GM12878 (cell line): ENCODE results near the gene CARD9. TPM values are rescaled to one million over a fixed set of nuclear protein-coding genes. Genes with fewer than 3 reads are reported as not detected.

Experiments
- ATAC-seq: fragments of 200-7000 bp; cut with Tn5 transposase; 3 replicates; pipeline ENCODE4 v1.9.1; 2020; ENCODE audit warnings: mild to moderate bottlenecking, moderate library complexity
- BruUV-seq: library from RNA; stranded (reverse); fragments of 400-500 nt; replicated peaks from 2 replicates; lab custom pipeline; 2021; lab: Mats Ljungman, UMichigan
- CTCF ChIA-PET: fragments of 300-600 bp; sonication (Branson Sonifier 250); formaldehyde crosslinking; extraction: SDS; loops from one replicate; lab custom pipeline; 2021; ENCODE audit warnings: inconsistent platforms; lab: Yijun Ruan, JAX
- POLR2A ChIA-PET: fragments of 350-600 bp; formaldehyde crosslinking; extraction: SDS; loops from one replicate; lab custom pipeline; 2021; ENCODE audit warnings: inconsistent platforms; lab: Charles Lee
- RAD21 ChIA-PET: fragments of 300-600 bp; sonication (Branson Sonifier 250); formaldehyde crosslinking; loops from one replicate; lab custom pipeline; 2023; ENCODE audit warnings: antibody characterized with exemption; ENCODE audit not compliant: unreplicated experiment; lab: Charles Lee
- SMC1A ChIA-PET: fragments of 300-600 bp; sonication (Branson Sonifier 250); formaldehyde crosslinking; loops from one replicate; lab custom pipeline; 2023; ENCODE audit not compliant: unreplicated experiment, uncharacterized antibody; lab: Charles Lee
- DNase-seq: peaks from one replicate; pipeline ENCODE4 v3.0.0-alpha.2; 2011; ENCODE audit warnings: low read depth, low spot score
- FAIRE-seq: peaks from 3 replicates; lab custom pipeline; 2011; peaks lifted over from hg19 to GRCh38; lab: Jason Lieb, UNC
- H2AFZ ChIP-seq: 2 replicates; pipeline ENCODE4 v1.6.0; 2011; ENCODE audit warnings: low read depth, low read length, control low read depth; ENCODE audit not compliant: control insufficient read depth
- H3K27ac ChIP-seq: 2 replicates; pipeline ENCODE4 v1.5.1; 2011; ENCODE audit warnings: control low read depth; ENCODE audit not compliant: control insufficient read depth, insufficient read depth
- H3K27me3 ChIP-seq, 2 experiments: replicated peaks in 1 of 2; 2 replicates each; pipeline versions ENCODE4 v1.6.0 to v1.6.1; 2011; ENCODE audit warnings: low read length in 1 of 2; ENCODE audit not compliant: control insufficient read depth in 2 of 2, insufficient read depth in 2 of 2
- H3K36me3 ChIP-seq, 2 experiments: 2 replicates each; pipeline ENCODE4 v1.5.1; 2011; ENCODE audit warnings: low read length in 1 of 2; ENCODE audit not compliant: control insufficient read depth in 2 of 2, insufficient read depth in 2 of 2
- H3K4me1 ChIP-seq: 2 replicates; pipeline ENCODE4 v1.6.1; 2011; ENCODE audit warnings: mild to moderate bottlenecking, low read length, moderate library complexity, mixed read lengths; ENCODE audit not compliant: control insufficient read depth, insufficient read depth
- H3K4me2 ChIP-seq: 2 replicates; pipeline ENCODE4 v1.6.0; 2011; ENCODE audit warnings: control low read depth; ENCODE audit not compliant: control insufficient read depth, insufficient read depth
- H3K4me3 ChIP-seq: fragments of 200-600 bp; sonication (generic); 2 replicates; pipeline ENCODE4 v1.5.1; 2016
- H3K79me2 ChIP-seq: 2 replicates; pipeline ENCODE4 v1.6.0; 2011; ENCODE audit warnings: low read length; ENCODE audit not compliant: control insufficient read depth, insufficient read depth
- H3K9ac ChIP-seq: 2 replicates; pipeline ENCODE4 v1.8.0; 2011; ENCODE audit warnings: low read length, control low read depth, mixed read lengths; ENCODE audit not compliant: control insufficient read depth, insufficient read depth
- H3K9me3 ChIP-seq: replicated peaks from 3 replicates; pipeline ENCODE4 v1.5.1; 2011; ENCODE audit warnings: mild to moderate bottlenecking, low read length; ENCODE audit not compliant: control insufficient read depth, insufficient read depth
- H4K20me1 ChIP-seq: 2 replicates; pipeline ENCODE4 v1.6.0; 2011; ENCODE audit not compliant: control insufficient read depth, insufficient read depth
- ASH2L ChIP-seq: fragments of 300-600, 200-600 bp; sonication (generic); IDR thresholded peaks from 2 replicates; pipeline ENCODE4 v1.6.1; 2017; ENCODE audit warnings: low read depth, mild to moderate bottlenecking, borderline replicate concordance
- CEBPB ChIP-seq, 2 experiments: fragments of 150-350 bp in 1 of 2; IDR thresholded peaks; 2 replicates each; pipeline ENCODE4 v1.6.1; 2012 to 2014; ENCODE audit warnings: low read depth in 2 of 2, low read length in 2 of 2, borderline replicate concordance in 1 of 2, inconsistent platforms in 1 of 2
- CREB1 ChIP-seq: IDR thresholded peaks from 2 replicates; pipeline ENCODE4 v1.6.1; 2012; ENCODE audit warnings: low read depth, mild to moderate bottlenecking, inconsistent platforms
- HCFC1 ChIP-seq: fragments of 150-350 bp; IDR thresholded peaks from 2 replicates; pipeline ENCODE4 v1.6.1; 2014; ENCODE audit warnings: low read length
- IKZF1 ChIP-seq: fragments of 450-650 bp; conservative IDR thresholded peaks from 2 replicates; pipeline ENCODE4 v1.6.1; 2017; ENCODE audit warnings: antibody characterized with exemption, mild to moderate bottlenecking
- PAX5 ChIP-seq: IDR thresholded peaks from 2 replicates; pipeline ENCODE4 v1.6.1; 2011; ENCODE audit warnings: low read depth, low read length, borderline replicate concordance
- PBX3 ChIP-seq: IDR thresholded peaks from 2 replicates; pipeline ENCODE4 v1.6.1; 2011; ENCODE audit warnings: mild to moderate bottlenecking, low read depth, low read length, moderate library complexity; ENCODE audit not compliant: insufficient replicate concordance
- POLR2A ChIP-seq: IDR thresholded peaks from 2 replicates; pipeline ENCODE4 v1.6.1; 2011; ENCODE audit warnings: low read depth, mild to moderate bottlenecking, low read length
- REST ChIP-seq: IDR thresholded peaks from 2 replicates; pipeline ENCODE4 v1.6.1; 2012; ENCODE audit warnings: mild to moderate bottlenecking, low read depth, low read length
- SMAD5 ChIP-seq: IDR thresholded peaks from 2 replicates; pipeline ENCODE4 v1.6.1; 2016; ENCODE audit warnings: antibody characterized with exemption, low read depth
- SPI1 ChIP-seq: IDR thresholded peaks from 2 replicates; pipeline ENCODE4 v1.6.1; 2011; ENCODE audit warnings: low read depth, mild to moderate bottlenecking, low read length, moderate library complexity, borderline replicate concordance; ENCODE audit not compliant: insufficient read depth
- STAT3 ChIP-seq: IDR thresholded peaks from 2 replicates; pipeline ENCODE4 v1.6.1; 2011; ENCODE audit warnings: low read depth, low read length, improper control_type of control experiment
- SUPT20H ChIP-seq: IDR thresholded peaks from 2 replicates; pipeline ENCODE4 v1.6.1; 2011; ENCODE audit warnings: low read depth, mild to moderate bottlenecking, low read length, moderate library complexity, borderline replicate concordance; ENCODE audit not compliant: control insufficient read depth
- TBL1XR1 ChIP-seq: IDR thresholded peaks from 2 replicates; pipeline ENCODE4 v1.6.1; 2012; ENCODE audit warnings: low read depth, low read length, improper control_type of control experiment
- ZBED1 ChIP-seq: IDR thresholded peaks from 2 replicates; pipeline ENCODE4 v1.6.1; 2016; ENCODE audit warnings: borderline replicate concordance
- ZNF207 ChIP-seq: fragments of 450-650 bp; IDR thresholded peaks from 2 replicates; pipeline ENCODE4 v1.6.1; 2014; ENCODE audit warnings: antibody characterized with exemption, mild to moderate bottlenecking, borderline replicate concordance
- WGBS: methylation state at CpG from one replicate; pipeline ENCODE4 v1.1.6; 2016; ENCODE audit warnings: low lambda C conversion rate; ENCODE audit not compliant: insufficient replicate concordance, insufficient coverage; ENCODE audit errors: missing lambda C conversion rate; 5-methylcytosine and 5-hydroxymethylcytosine counted together
- in situ Hi-C: fragments of 300-500 bp; cut with MboI; formaldehyde crosslinking; loops from 9 replicates; pipeline ENCODE4 v1.14.3; 2018; ENCODE audit warnings: mixed read lengths
- intact Hi-C: fragments of 100-400 bp; cut with micrococcal nuclease; formaldehyde crosslinking; loops from one replicate; pipeline ENCODE4 v1.14.2; 2022; ENCODE audit not compliant: unreplicated experiment
- polyA plus RNA-seq, 11 experiments: library from polyadenylated mRNA; depleted of rRNA in 4 of 11; unstranded in 6 of 11; stranded (reverse) in 5 of 11; fragments of >200 nt; fragmentation: Nextera tagmentation in 4 of 11; fragmentation: Illumina TruSeq in 1 of 11; extraction: Ambion mirVana in 4 of 11; extraction: Trizol in 1 of 11; gene quantifications; 1 replicate in 1 of 11; 2 replicates in 10 of 11; pipeline versions ENCODE4 v1.2.1 to v1.2.3, GENCODE V29; 2011 to 2016; ENCODE audit warnings: inconsistent platforms in 2 of 11, missing spikeins in 2 of 11, low read depth in 1 of 11
- total RNA-seq, 4 experiments: library from RNA; depleted of rRNA in 3 of 4; stranded (reverse); fragments of >200 nt in 3 of 4; fragmentation: Illumina TruSeq in 1 of 4; extraction: Trizol in 1 of 4; gene quantifications; 2 replicates each; pipeline versions ENCODE4 v1.2.1 to v1.2.3, GENCODE V29; 2013 to 2021
- TF ChIP-seq, protein P1 (sequence below): fragments of 450-650 bp; IDR thresholded peaks from 2 replicates; pipeline ENCODE4 v1.6.1; 2017; ENCODE audit warnings: mild to moderate bottlenecking

Gene CARD9
- total and polyA plus RNA-seq, 10 of the 15 experiments (the other 5 are each of a cell fraction or from before 2014, with no cell fraction given): 0.11 to 4.9 (median 1.8) TPM; not detected in 1

DNA sequence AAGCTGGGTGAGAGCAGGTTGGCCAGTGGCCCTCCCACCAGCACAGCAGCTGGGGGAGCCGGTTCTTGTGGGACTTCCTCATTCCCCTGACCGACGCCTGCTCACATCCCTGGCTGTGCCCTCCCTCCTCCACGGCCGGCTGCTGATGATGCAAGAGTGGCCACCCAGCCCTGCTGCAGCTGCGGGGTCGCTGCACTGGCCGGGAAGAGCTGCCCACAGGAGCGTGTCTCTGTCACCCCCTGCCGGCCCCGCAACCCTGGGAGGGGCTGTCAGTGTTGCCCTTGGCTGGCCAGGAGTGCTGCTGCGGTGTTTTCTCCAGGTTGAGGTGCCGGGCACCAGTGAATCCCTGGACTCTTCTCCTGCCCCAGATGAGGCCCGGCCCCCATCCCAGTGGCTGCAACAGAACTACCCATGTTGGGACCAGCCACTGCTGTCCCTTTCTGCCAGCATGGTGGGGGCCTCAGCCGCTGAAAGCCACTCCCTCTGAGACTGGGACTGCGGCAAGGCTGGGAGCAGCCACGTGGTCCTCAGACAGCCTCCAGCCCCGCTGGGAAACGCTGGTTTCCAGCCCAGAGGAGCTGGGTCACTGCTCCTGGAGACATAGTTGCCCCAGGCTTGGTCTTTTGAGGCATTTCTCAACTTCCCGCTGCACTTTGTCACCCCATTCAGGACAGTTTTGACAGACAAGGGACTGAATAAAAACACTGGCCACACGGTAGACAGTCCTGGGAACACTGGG, 739 bp downstream of the CARD9 start:
- H4K20me1 ChIP-seq: no peaks in the 10 kb centered on the region
- DNase-seq (no peak), ATAC-seq (peak; percentile 61), FAIRE-seq (no peak)
- peak overlapping the region; percentile 36 for H3K4me2 ChIP-seq
- ChIA-PET SMC1A (no interaction called here), CTCF (interaction anchor here (1.5 to 1.9 kb wide), 2 partner anchors 10 to 27 kb away, joined by 5 to 7 read pairs; partner anchors contain the start of genes DNLZ and SNAPC4), RAD21 (interaction anchor here (1.6 kb wide), 1 partner anchor 10 kb away, joined by 6 read pairs; the partner anchor contains the start of gene DNLZ), POLR2A (interaction anchor here (0.8 to 2.0 kb wide), 2 partner anchors 31 to 37 kb away, joined by 3 to 5 read pairs; partner anchors contain the start of genes ENTR1 and PMPCA)
- peaks cover 0 to 1% of the 10 kb centered on the region in 2 experiments; a peak in 3 of 4 replicates for H3K36me3 ChIP-seq
- TSS peak; percentile 71 for BruUV-seq
- no peaks in the 10 kb centered on the region for H3K79me2 ChIP-seq
- 0 out of 2 replicates have a peak, but pooled peaks cover 4% of the 10 kb centered on the region for H3K4me1 ChIP-seq
- peak overlapping the region; percentile 60 for H3K4me3 ChIP-seq
- peak overlapping the region; percentile 52; the same call in 1 of the 2 replicates for H3K27ac ChIP-seq
- H3K9ac ChIP-seq: peak overlapping the region; percentile 64
- H3K27me3 ChIP-seq: no peaks in the 10 kb centered on the region
- whole genome bisulfite sequencing: 7% methylated on average over 21 of the region's 21 CpGs
- intact Hi-C loops: no loop called here
- H3K9me3 ChIP-seq: no peaks in the 10 kb centered on the region
- no peak overlapping the region for H2AFZ ChIP-seq
- in situ Hi-C loops: no loop called here
- TF ChIP-seq PBX3: no peak
- TF ChIP-seq, protein P1, sequence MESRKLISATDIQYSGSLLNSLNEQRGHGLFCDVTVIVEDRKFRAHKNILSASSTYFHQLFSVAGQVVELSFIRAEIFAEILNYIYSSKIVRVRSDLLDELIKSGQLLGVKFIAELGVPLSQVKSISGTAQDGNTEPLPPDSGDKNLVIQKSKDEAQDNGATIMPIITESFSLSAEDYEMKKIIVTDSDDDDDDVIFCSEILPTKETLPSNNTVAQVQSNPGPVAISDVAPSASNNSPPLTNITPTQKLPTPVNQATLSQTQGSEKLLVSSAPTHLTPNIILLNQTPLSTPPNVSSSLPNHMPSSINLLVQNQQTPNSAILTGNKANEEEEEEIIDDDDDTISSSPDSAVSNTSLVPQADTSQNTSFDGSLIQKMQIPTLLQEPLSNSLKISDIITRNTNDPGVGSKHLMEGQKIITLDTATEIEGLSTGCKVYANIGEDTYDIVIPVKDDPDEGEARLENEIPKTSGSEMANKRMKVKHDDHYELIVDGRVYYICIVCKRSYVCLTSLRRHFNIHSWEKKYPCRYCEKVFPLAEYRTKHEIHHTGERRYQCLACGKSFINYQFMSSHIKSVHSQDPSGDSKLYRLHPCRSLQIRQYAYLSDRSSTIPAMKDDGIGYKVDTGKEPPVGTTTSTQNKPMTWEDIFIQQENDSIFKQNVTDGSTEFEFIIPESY: no peak
- TF ChIP-seq REST: no peak
- no peak for TF ChIP-seq ZNF207
- TF ChIP-seq POLR2A: peak; percentile 6; the same call in 1 of the 2 replicates
- TF ChIP-seq IKZF1: 0 out of 2 replicates have a peak, but pooled peaks have one; percentile 19
- TF ChIP-seq TBL1XR1: no peak
- TF ChIP-seq CEBPB (IDR thresholded peaks at IDR 0.05; ENCODE audit: borderline replicate concordance in 1 of 2, low read depth in 2 of 2, low read length in 2 of 2): peak in 1 of 2 experiments; percentile 47; a peak in 1 of 4 replicates
- TF ChIP-seq SUPT20H: no peak
- TF ChIP-seq PAX5: no peak
- TF ChIP-seq SPI1: peak; percentile 81; the same call in 1 of the 2 replicates
- no peak for TF ChIP-seq STAT3
- TF ChIP-seq HCFC1: no peak
- TF ChIP-seq ZBED1: no peak
- TF ChIP-seq ASH2L: no peak
- TF ChIP-seq SMAD5: no peak
- no peak for TF ChIP-seq CREB1
